Peyer's patch (tissue), 4 donors: ENCODE results near the gene CFAP61. TPM values are rescaled to one million over a fixed set of nuclear protein-coding genes. Genes with fewer than 3 reads are reported as not detected.

Experiments used
- DNase-seq, 3 donors: peaks; one replicate each; pipeline ENCODE4 v3.0.0-alpha.2; 2017 to 2019
- H3K27ac ChIP-seq, 4 donors: fragments of 200-600 bp; sonication (generic); one replicate each; pipeline ENCODE4 v1.5.1; 2016 to 2019
- H3K27me3 ChIP-seq, 2 donors: fragments of 200-600 bp; sonication (generic); one replicate each; pipeline ENCODE4 v1.5.1; 2019
- H3K36me3 ChIP-seq, 3 donors: fragments of 200-600 bp; sonication (generic); one replicate each; pipeline ENCODE4 v1.5.1; 2016 to 2019
- H3K4me1 ChIP-seq, 4 donors: fragments of 200-600 bp; sonication (generic); one replicate each; pipeline ENCODE4 v1.5.1; 2016 to 2019
- H3K4me3 ChIP-seq, 4 donors: fragments of 200-600 bp; sonication (generic); 1 replicate in 3 of 4; 2 replicates in 1 of 4; pipeline ENCODE4 v1.5.1; 2016 to 2019; ENCODE audit warnings: mild to moderate bottlenecking in 1 of 4
- H3K9me3 ChIP-seq, 4 donors: fragments of 200-600 bp; sonication (generic); one replicate each; pipeline ENCODE4 v1.5.1; 2016 to 2019; ENCODE audit warnings: mild to moderate bottlenecking in 1 of 4
- CTCF ChIP-seq, 6 experiments: fragments of 450-650 bp in 4 of 6; fragments of 200-600 bp in 2 of 6; sonication (generic) in 1 of 6; IDR thresholded peaks; one replicate each; pipeline ENCODE4 v1.5.1; 2017 to 2019; ENCODE audit warnings: antibody characterized with exemption in 6 of 6, mild to moderate bottlenecking in 3 of 6, moderate library complexity in 1 of 6
- POLR2A ChIP-seq, 2 donors: fragments of 450-650 bp; IDR thresholded peaks; one replicate each; pipeline ENCODE4 v1.5.1; 2017; ENCODE audit warnings: antibody characterized with exemption in 2 of 2, mild to moderate bottlenecking in 2 of 2, moderate library complexity in 2 of 2
- total RNA-seq, 4 donors: library from RNA; depleted of rRNA; stranded (reverse); fragments of >200 nt; gene quantifications; one replicate each; pipeline ENCODE4 v1.1.0, GENCODE V29; 2016

CFAP61 gene
- total RNA-seq, 4 donors from 2014 or later: not detected

- TF ChIP-seq CTCF (IDR thresholded peaks at IDR 0.05) (no peak), POLR2A (IDR thresholded peaks at IDR 0.05) (no peak)
- no peak overlapping the region for H3K4me3 ChIP-seq
- H3K27ac ChIP-seq: no peak overlapping the region
- no peaks in the 10 kb centered on the region for H3K9me3 ChIP-seq
- H3K36me3 ChIP-seq: no peaks in the 10 kb centered on the region
- peaks cover 0 to 55% (median 14%) of the 10 kb centered on the region in 4 donors for H3K4me1 ChIP-seq
- peaks cover 0 to 59% of the 10 kb centered on the region in 2 donors for H3K27me3 ChIP-seq
- DNase-seq: no peak
Observed at GRCh38 chr20:20364593-20365479, 312.5 kb downstream of the CFAP61 start.

- no peak overlapping the region for H3K27ac ChIP-seq
- H3K4me1 ChIP-seq: peaks cover 0 to 50% (median 14%) of the 10 kb centered on the region in 4 donors
- H3K9me3 ChIP-seq: no peaks in the 10 kb centered on the region
- TF ChIP-seq CTCF (IDR thresholded peaks at IDR 0.05) (no peak), POLR2A (IDR thresholded peaks at IDR 0.05) (no peak)
- no peaks in the 10 kb centered on the region for H3K36me3 ChIP-seq
- peaks cover 0 to 65% of the 10 kb centered on the region in 2 donors for H3K27me3 ChIP-seq
- H3K4me3 ChIP-seq: no peak overlapping the region
- DNase-seq: no peak
Observed at GRCh38 chr20:20365480-20366161, 313.3 kb downstream of the CFAP61 start.

- H3K4me1 ChIP-seq: peaks cover 0 to 47% (median 14%) of the 10 kb centered on the region in 4 donors
- no peaks in the 10 kb centered on the region for H3K36me3 ChIP-seq
- TF ChIP-seq POLR2A (IDR thresholded peaks at IDR 0.05): no peak
- TF ChIP-seq CTCF (IDR thresholded peaks at IDR 0.05): no peak
- no peaks in the 10 kb centered on the region for H3K9me3 ChIP-seq
- H3K27me3 ChIP-seq: peaks cover 0 to 71% of the 10 kb centered on the region in 2 donors
- DNase-seq: no peak
- no peak overlapping the region for H3K27ac ChIP-seq
- no peak overlapping the region for H3K4me3 ChIP-seq
Observed at GRCh38 chr20:20366551-20366875, 314.2 kb downstream of the CFAP61 start.

GRCh38 chr20:20366876-20367574 is 314.7 kb downstream of the CFAP61 start:
- Histone ChIP-seq H3K9me3 (no peaks in the 10 kb centered on the region), H3K36me3 (no peaks in the 10 kb centered on the region), H3K4me3 (peak overlapping the region in 3 of 4 donors; percentile 31 to 44 (median 43)), H3K27me3 (peaks cover 0 to 71% of the 10 kb centered on the region in 2 donors), H3K27ac (no peak overlapping the region), H3K4me1 (peaks cover 0 to 47% (median 14%) of the 10 kb centered on the region in 4 donors)
- no peak for DNase-seq
- TF ChIP-seq POLR2A (IDR thresholded peaks at IDR 0.05) (no peak), CTCF (IDR thresholded peaks at IDR 0.05) (no peak)

- Histone ChIP-seq H3K9me3 (no peaks in the 10 kb centered on the region), H3K27ac (no peak within 1 kb of the TSS), H3K4me1 (peaks cover 0 to 47% (median 14%) of the 10 kb centered on the region in 4 donors), H3K36me3 (no peaks in the 10 kb centered on the region), H3K27me3 (peaks cover 0 to 71% of the 10 kb centered on the region in 2 donors), H3K4me3 (peak within 1 kb of the TSS in 3 of 4 donors; percentile 38 to 44 (median 43))
- no peak for DNase-seq
- no peak for TF ChIP-seq CTCF (IDR thresholded peaks at IDR 0.05)
- TF ChIP-seq POLR2A (IDR thresholded peaks at IDR 0.05): no peak
Observed at GRCh38 chr20:20367575-20368417, 315.5 kb downstream of the CFAP61 start, which contains the start of gene INSM1. INSM1 (plus strand) TSS chr20:20368104; CDS start chr20:20368268, 164 bp downstream.
